ENCODE results near the gene PAXIP1.

The PAXIP1 gene

GRCh38 chr7:154968336-154969001 lies 34.5 kb downstream of the PAXIP1 start:
- Histone ChIP-seq H3K4me2 (ENCODE audit: low read depth, low read length) (no peak overlapping the region), H3K4me1 (ENCODE audit: low read length) (no peaks in the 10 kb centered on the region), H3F3A (ENCODE audit: insufficient read depth, low read length) (no peaks in the 10 kb centered on the region), H3K79me2 (ENCODE audit: low read length) (peaks cover 14% of the 10 kb centered on the region; the same call in 1 of the 2 replicates), H3K36me3 (replicated peaks; ENCODE audit: insufficient read depth, low read length) (peaks cover 16% of the 10 kb centered on the region), H3K4me3 (ENCODE audit: low read length) (no peak overlapping the region), H3K27ac (ENCODE audit: low read length) (no peak overlapping the region), H3K27me3 (replicated peaks; ENCODE audit: insufficient read depth, low read length) (no peaks in the 10 kb centered on the region), H3K9me3 (replicated peaks; ENCODE audit: insufficient read depth, low read length) (no peaks in the 10 kb centered on the region), H4K20me1 (ENCODE audit: insufficient read depth, low read length) (no peaks in the 10 kb centered on the region; the same call in 1 of the 2 replicates), H3K9me2 (replicated peaks; ENCODE audit: insufficient read depth, low read length) (no peaks in the 10 kb centered on the region), H2AFZ (ENCODE audit: low read length) (no peak overlapping the region), H3K9ac (ENCODE audit: low read length) (no peak overlapping the region)
- TF ChIP-seq, protein P1, sequence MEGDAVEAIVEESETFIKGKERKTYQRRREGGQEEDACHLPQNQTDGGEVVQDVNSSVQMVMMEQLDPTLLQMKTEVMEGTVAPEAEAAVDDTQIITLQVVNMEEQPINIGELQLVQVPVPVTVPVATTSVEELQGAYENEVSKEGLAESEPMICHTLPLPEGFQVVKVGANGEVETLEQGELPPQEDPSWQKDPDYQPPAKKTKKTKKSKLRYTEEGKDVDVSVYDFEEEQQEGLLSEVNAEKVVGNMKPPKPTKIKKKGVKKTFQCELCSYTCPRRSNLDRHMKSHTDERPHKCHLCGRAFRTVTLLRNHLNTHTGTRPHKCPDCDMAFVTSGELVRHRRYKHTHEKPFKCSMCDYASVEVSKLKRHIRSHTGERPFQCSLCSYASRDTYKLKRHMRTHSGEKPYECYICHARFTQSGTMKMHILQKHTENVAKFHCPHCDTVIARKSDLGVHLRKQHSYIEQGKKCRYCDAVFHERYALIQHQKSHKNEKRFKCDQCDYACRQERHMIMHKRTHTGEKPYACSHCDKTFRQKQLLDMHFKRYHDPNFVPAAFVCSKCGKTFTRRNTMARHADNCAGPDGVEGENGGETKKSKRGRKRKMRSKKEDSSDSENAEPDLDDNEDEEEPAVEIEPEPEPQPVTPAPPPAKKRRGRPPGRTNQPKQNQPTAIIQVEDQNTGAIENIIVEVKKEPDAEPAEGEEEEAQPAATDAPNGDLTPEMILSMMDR (IDR thresholded peaks at IDR 0.05; ENCODE audit: low read length) = no peak
- TF ChIP-seq EZH2 (optimal IDR thresholded peaks at IDR 0.05; ENCODE audit: low read depth, low read length) = no peak
- TF ChIP-seq EZH2phosphoT487 (IDR thresholded peaks at IDR 0.05; ENCODE audit: low read length) = no peak
- no peak for DNase-seq

DNA sequence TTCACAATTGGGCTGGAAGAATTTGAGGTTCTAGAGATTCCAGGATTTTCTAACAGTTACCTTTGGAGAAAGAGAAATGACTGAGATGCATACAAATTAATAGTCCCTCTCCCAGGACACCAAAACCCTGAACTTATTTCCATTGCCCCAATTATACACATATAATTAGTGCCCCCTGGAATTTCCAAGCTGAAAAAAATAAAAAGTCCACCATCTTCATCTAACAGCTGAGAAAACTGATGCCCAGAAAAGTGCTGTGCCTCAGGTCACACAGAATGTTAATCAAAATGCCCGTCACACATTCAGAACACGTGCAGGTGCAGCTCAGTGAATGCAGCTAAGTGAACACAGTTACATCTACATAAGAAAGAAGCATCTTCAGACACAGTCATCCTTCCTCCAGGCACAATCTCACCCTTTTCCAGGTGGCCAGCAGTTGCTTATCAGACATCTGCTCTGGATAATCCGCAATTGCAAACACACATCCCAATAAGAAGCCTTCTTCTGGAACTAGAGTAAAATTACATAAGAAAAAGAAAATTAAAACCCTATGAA lies 35.4 kb downstream of the PAXIP1 start:
- H4K20me1 ChIP-seq (ENCODE audit: insufficient read depth, low read length) = no peaks in the 10 kb centered on the region; the same call in 1 of the 2 replicates
- H3K36me3 ChIP-seq (replicated peaks; ENCODE audit: insufficient read depth, low read length) = peaks cover 16% of the 10 kb centered on the region
- H3K9ac ChIP-seq (ENCODE audit: low read length) = no peak overlapping the region
- peaks cover 12% of the 10 kb centered on the region; the same call in 1 of the 2 replicates for H3K79me2 ChIP-seq (ENCODE audit: low read length)
- H3K4me1 ChIP-seq (ENCODE audit: low read length) = no peaks in the 10 kb centered on the region
- no peaks in the 10 kb centered on the region for H3K9me3 ChIP-seq (replicated peaks; ENCODE audit: insufficient read depth, low read length)
- no peaks in the 10 kb centered on the region for H3K27me3 ChIP-seq (replicated peaks; ENCODE audit: insufficient read depth, low read length)
- H3K9me2 ChIP-seq (replicated peaks; ENCODE audit: insufficient read depth, low read length) = no peaks in the 10 kb centered on the region
- H2AFZ ChIP-seq (ENCODE audit: low read length) = no peak overlapping the region
- no peak for TF ChIP-seq EZH2phosphoT487 (IDR thresholded peaks at IDR 0.05; ENCODE audit: low read length)
- TF ChIP-seq, protein P1 (IDR thresholded peaks at IDR 0.05; ENCODE audit: low read length) = no peak
- no peak for TF ChIP-seq EZH2 (optimal IDR thresholded peaks at IDR 0.05; ENCODE audit: low read depth, low read length)
- no peak for DNase-seq
- no peaks in the 10 kb centered on the region for H3F3A ChIP-seq (ENCODE audit: insufficient read depth, low read length)
- H3K4me3 ChIP-seq (ENCODE audit: low read length) = no peak overlapping the region
- no peak overlapping the region for H3K4me2 ChIP-seq (ENCODE audit: low read depth, low read length)
- H3K27ac ChIP-seq (ENCODE audit: low read length) = no peak overlapping the region

GRCh38 chr7:154965014-154965413 lies 37.9 kb downstream of the PAXIP1 start:
- Histone ChIP-seq H2AFZ (ENCODE audit: low read length) (no peak overlapping the region), H3K9ac (ENCODE audit: low read length) (no peak overlapping the region), H3K36me3 (replicated peaks; ENCODE audit: insufficient read depth, low read length) (peaks cover 29% of the 10 kb centered on the region), H3K4me1 (ENCODE audit: low read length) (no peaks in the 10 kb centered on the region), H3K4me2 (ENCODE audit: low read depth, low read length) (no peak overlapping the region), H4K20me1 (ENCODE audit: insufficient read depth, low read length) (no peaks in the 10 kb centered on the region; the same call in 1 of the 2 replicates), H3K9me2 (replicated peaks; ENCODE audit: insufficient read depth, low read length) (no peaks in the 10 kb centered on the region), H3K27me3 (replicated peaks; ENCODE audit: insufficient read depth, low read length) (no peaks in the 10 kb centered on the region), H3K79me2 (ENCODE audit: low read length) (no peaks in the 10 kb centered on the region), H3F3A (ENCODE audit: insufficient read depth, low read length) (no peaks in the 10 kb centered on the region), H3K27ac (ENCODE audit: low read length) (no peak overlapping the region), H3K9me3 (replicated peaks; ENCODE audit: insufficient read depth, low read length) (no peaks in the 10 kb centered on the region), H3K4me3 (ENCODE audit: low read length) (no peak overlapping the region)
- no peak for DNase-seq
- TF ChIP-seq EZH2phosphoT487 (IDR thresholded peaks at IDR 0.05; ENCODE audit: low read length) (no peak), EZH2 (optimal IDR thresholded peaks at IDR 0.05; ENCODE audit: low read depth, low read length) (no peak)
- TF ChIP-seq, protein P1 (IDR thresholded peaks at IDR 0.05; ENCODE audit: low read length) = no peak

Measured in MM.1S (cell line).